Endothelial cell of umbilical vein (primary cell): ENCODE data around the gene CACNA2D3. TPM values are rescaled to one million over a fixed set of nuclear protein-coding genes. Genes with fewer than 3 reads are reported as not detected.

Experiments
- BruUV-seq: library from RNA; stranded (reverse); fragments of 400-500 nt; replicated peaks from 2 replicates; lab custom pipeline; 2021; lab: Mats Ljungman, UMichigan
- CTCF ChIA-PET: fragments of 300-600, 350-600 bp; sonication (Branson Sonifier 250); formaldehyde crosslinking; loops from one replicate; lab custom pipeline; 2021; ENCODE audit warnings: antibody characterized with exemption, inconsistent platforms; lab: Charles Lee
- POLR2A ChIA-PET: fragments of 300-600, 350-600 bp; sonication (Branson Sonifier 250); formaldehyde crosslinking; loops from one replicate; lab custom pipeline; 2021; ENCODE audit warnings: antibody characterized with exemption, inconsistent platforms; lab: Charles Lee
- DNase-seq: peaks from one replicate; pipeline ENCODE4 v3.0.0-alpha.2; 2011; ENCODE audit warnings: low read depth, low spot score
- FAIRE-seq: peaks from 2 replicates; lab custom pipeline; 2011; peaks lifted over from hg19 to GRCh38; lab: Jason Lieb, UNC
- H2AFZ ChIP-seq: 2 replicates; pipeline ENCODE4 v1.6.0; 2012; ENCODE audit warnings: low read depth, low read length, control low read depth, inconsistent platforms
- H3K27ac ChIP-seq: 2 replicates; pipeline ENCODE4 v1.5.1; 2011; ENCODE audit warnings: low read depth, mild to moderate bottlenecking, control low read depth, low read length, moderate library complexity; ENCODE audit not compliant: insufficient read depth
- H3K27me3 ChIP-seq, 2 experiments: 2 replicates each; pipeline versions ENCODE4 v1.6.0 to v1.6.1; 2011; ENCODE audit warnings: low read length in 2 of 2, mixed read lengths in 1 of 2; ENCODE audit not compliant: control insufficient read depth in 2 of 2, insufficient read depth in 2 of 2
- H3K36me3 ChIP-seq, 2 experiments: 2 replicates in 1 of 2; 3 replicates in 1 of 2; pipeline ENCODE4 v1.5.1; 2011; ENCODE audit warnings: low read length in 2 of 2, mild to moderate bottlenecking in 1 of 2, moderate library complexity in 1 of 2; ENCODE audit not compliant: control insufficient read depth in 2 of 2, insufficient read depth in 2 of 2; ENCODE audit errors: extremely low read depth in 1 of 2
- H3K4me1 ChIP-seq: 3 replicates; pipeline ENCODE4 v1.5.1; 2011; ENCODE audit warnings: mild to moderate bottlenecking, low read length; ENCODE audit not compliant: control insufficient read depth, insufficient read depth; ENCODE audit errors: extremely low read depth
- H3K4me2 ChIP-seq: 2 replicates; pipeline ENCODE4 v1.6.1; 2011; ENCODE audit warnings: low read length, control low read depth, mixed read lengths; ENCODE audit not compliant: insufficient read depth
- H3K4me3 ChIP-seq, 3 experiments: fragments of 200-600 bp in 1 of 3; sonication (generic), shearing (Covaris generic) in 1 of 3; replicated peaks in 1 of 3; 2 replicates each; pipeline ENCODE4 v1.5.1; 2011 to 2016; ENCODE audit warnings: control low read depth in 3 of 3, low read length in 3 of 3, mild to moderate bottlenecking in 2 of 3, inconsistent platforms in 1 of 3, low read depth in 1 of 3, moderate library complexity in 1 of 3; ENCODE audit not compliant: insufficient read depth in 1 of 3
- H3K79me2 ChIP-seq: 2 replicates; pipeline ENCODE4 v1.6.0; 2012; ENCODE audit warnings: low read length, inconsistent platforms; ENCODE audit not compliant: control insufficient read depth, insufficient read depth
- H3K9ac ChIP-seq: replicated peaks from 2 replicates; pipeline ENCODE3; 2011; ENCODE audit warnings: low read length, control low read depth; ENCODE audit not compliant: insufficient read depth; ENCODE audit errors: extremely low read depth
- H3K9me1 ChIP-seq: replicated peaks from 3 replicates; pipeline ENCODE4 v1.6.0; 2011; ENCODE audit warnings: mild to moderate bottlenecking, low read length; ENCODE audit not compliant: control insufficient read depth, insufficient read depth; ENCODE audit errors: extremely low read depth
- H3K9me3 ChIP-seq: replicated peaks from 2 replicates; pipeline ENCODE4 v1.5.1; 2012; ENCODE audit warnings: low read length, inconsistent platforms; ENCODE audit not compliant: control insufficient read depth, insufficient read depth
- H4K20me1 ChIP-seq: replicated peaks from 2 replicates; pipeline ENCODE3; 2011; ENCODE audit warnings: mild to moderate bottlenecking, low read length; ENCODE audit not compliant: control insufficient read depth, insufficient read depth; ENCODE audit errors: extremely low read depth
- EZH2 ChIP-seq: IDR thresholded peaks from 2 replicates; pipeline ENCODE4 v1.6.1; 2012; ENCODE audit warnings: borderline replicate concordance, low read depth, mild to moderate bottlenecking, moderate library complexity, low read length, inconsistent platforms; ENCODE audit not compliant: severe bottlenecking
- FOS ChIP-seq: IDR thresholded peaks from 2 replicates; pipeline ENCODE4 v1.6.1; 2011; ENCODE audit warnings: mild to moderate bottlenecking, low read length, moderate library complexity, borderline replicate concordance; ENCODE audit not compliant: insufficient read depth
- GATA2 ChIP-seq: IDR thresholded peaks from 2 replicates; pipeline ENCODE4 v1.7.0; 2011; ENCODE audit warnings: low read depth, mild to moderate bottlenecking, moderate library complexity, mixed read lengths, low read length; ENCODE audit not compliant: insufficient read length, insufficient read depth
- JUN ChIP-seq: IDR thresholded peaks from 2 replicates; pipeline ENCODE4 v1.6.1; 2011; ENCODE audit warnings: borderline replicate concordance, low read depth; ENCODE audit not compliant: insufficient read length, insufficient read depth
- MYC ChIP-seq: IDR thresholded peaks from one replicate; pipeline ENCODE4 v1.6.1; 2011; ENCODE audit warnings: mild to moderate bottlenecking, low read depth, low read length
- POLR2A ChIP-seq: IDR thresholded peaks from 2 replicates; pipeline ENCODE4 v1.6.1; 2012; ENCODE audit warnings: low read depth, mild to moderate bottlenecking, control low read depth, low read length
- POLR2AphosphoS5 ChIP-seq: IDR thresholded peaks from 2 replicates; pipeline ENCODE4 v1.6.1; 2012; ENCODE audit warnings: low read depth, mild to moderate bottlenecking, control low read depth, low read length, moderate library complexity; ENCODE audit not compliant: insufficient read depth
- dilution Hi-C: fragments of 300-500 bp; cut with MboI; formaldehyde crosslinking; loops from one replicate; pipeline ENCODE4 v1.15.0; 2019; ENCODE audit warnings: low sequenced_read_pairs; ENCODE audit not compliant: extremely low pct_ligation_motif_present
- intact Hi-C: fragments of 100-400 bp; cut with micrococcal nuclease; formaldehyde crosslinking; loops from one replicate; pipeline ENCODE4 v1.10.0; 2022
- polyA plus RNA-seq, 4 experiments: library from polyadenylated mRNA; depleted of rRNA in 3 of 4; stranded (reverse) in 3 of 4; unstranded in 1 of 4; fragments of >200 nt; gene quantifications; 2 replicates each; pipeline versions ENCODE4 v1.2.1 to v1.2.3, GENCODE V29; 2011 to 2012; ENCODE audit warnings: missing spikeins in 1 of 4
- total RNA-seq: library from RNA; stranded (reverse); gene quantifications from 2 replicates; pipeline ENCODE4 v1.2.3, GENCODE V29; 2021
- TF ChIP-seq, protein P1 (sequence below), 2 donors: IDR thresholded peaks; 1 replicate in 1 of 2; 2 replicates in 1 of 2; pipeline ENCODE4 v1.5.1; 2011; ENCODE audit warnings: low read length in 2 of 2, mild to moderate bottlenecking in 2 of 2, moderate library complexity in 2 of 2, control low read depth in 1 of 2, inconsistent platforms in 1 of 2, low read depth in 1 of 2; ENCODE audit not compliant: insufficient read depth in 1 of 2; ENCODE audit errors: extremely low read depth in 1 of 2
- TF ChIP-seq, protein P2 (sequence below): IDR thresholded peaks from 2 replicates; pipeline ENCODE4 v1.6.1; 2011; ENCODE audit not compliant: insufficient read depth, insufficient read length

CACNA2D3 gene
- total and polyA plus RNA-seq, 2 donors (not counting 3 experiments of a cell fraction or from before 2014, with no cell fraction given) = not detected

DNA sequence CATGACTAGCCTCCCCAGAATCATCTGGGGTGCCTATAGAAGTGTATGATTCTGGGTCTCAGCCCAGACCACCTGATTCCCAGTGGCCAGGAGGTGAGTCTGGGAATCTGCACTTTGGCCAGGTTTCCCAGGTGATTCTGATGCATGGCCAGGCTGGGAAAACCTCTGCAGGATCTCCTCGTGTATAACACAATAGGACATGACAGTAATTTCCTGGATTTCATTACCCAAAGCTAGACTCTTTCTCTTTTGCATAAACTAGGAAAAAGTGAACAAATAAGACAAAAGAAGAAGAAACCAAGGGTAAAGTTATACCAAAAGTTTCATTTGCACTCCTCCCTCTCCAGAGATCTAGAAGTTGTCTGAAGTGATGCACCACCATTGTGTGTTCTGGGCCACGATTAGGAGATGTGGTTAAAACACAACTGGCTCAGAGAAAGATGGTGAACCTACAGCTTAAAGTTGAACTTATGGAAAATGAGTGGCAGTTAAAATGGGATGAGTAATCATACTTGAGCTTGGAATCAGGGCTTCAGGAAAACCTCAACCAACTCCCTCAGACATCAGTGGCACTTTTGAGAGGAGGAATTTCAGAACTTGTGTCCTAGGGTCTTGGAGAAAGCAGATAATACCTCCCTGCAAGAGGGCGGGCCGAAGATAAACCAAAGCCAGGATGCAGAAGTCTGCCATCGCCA is 914.7 kb downstream of the CACNA2D3 start:
- FAIRE-seq = no peak
- Histone ChIP-seq H3K79me2 (no peaks in the 10 kb centered on the region), H3K27me3 (no peaks in the 10 kb centered on the region), H3K9me1 (no peaks in the 10 kb centered on the region), H4K20me1 (no peaks in the 10 kb centered on the region), H3K27ac (no peak overlapping the region), H3K4me2 (no peak overlapping the region), H3K4me3 (no peak overlapping the region), H3K36me3 (no peaks in the 10 kb centered on the region), H2AFZ (no peak overlapping the region), H3K4me1 (no peaks in the 10 kb centered on the region), H3K9me3 (no peaks in the 10 kb centered on the region), H3K9ac (no peak overlapping the region)
- dilution Hi-C loops = no loop called here
- TF ChIP-seq GATA2 (no peak), FOS (no peak), JUN (no peak), POLR2AphosphoS5 (no peak), POLR2A (no peak), MYC (no peak), EZH2 (no peak)
- TF ChIP-seq, protein P1, sequence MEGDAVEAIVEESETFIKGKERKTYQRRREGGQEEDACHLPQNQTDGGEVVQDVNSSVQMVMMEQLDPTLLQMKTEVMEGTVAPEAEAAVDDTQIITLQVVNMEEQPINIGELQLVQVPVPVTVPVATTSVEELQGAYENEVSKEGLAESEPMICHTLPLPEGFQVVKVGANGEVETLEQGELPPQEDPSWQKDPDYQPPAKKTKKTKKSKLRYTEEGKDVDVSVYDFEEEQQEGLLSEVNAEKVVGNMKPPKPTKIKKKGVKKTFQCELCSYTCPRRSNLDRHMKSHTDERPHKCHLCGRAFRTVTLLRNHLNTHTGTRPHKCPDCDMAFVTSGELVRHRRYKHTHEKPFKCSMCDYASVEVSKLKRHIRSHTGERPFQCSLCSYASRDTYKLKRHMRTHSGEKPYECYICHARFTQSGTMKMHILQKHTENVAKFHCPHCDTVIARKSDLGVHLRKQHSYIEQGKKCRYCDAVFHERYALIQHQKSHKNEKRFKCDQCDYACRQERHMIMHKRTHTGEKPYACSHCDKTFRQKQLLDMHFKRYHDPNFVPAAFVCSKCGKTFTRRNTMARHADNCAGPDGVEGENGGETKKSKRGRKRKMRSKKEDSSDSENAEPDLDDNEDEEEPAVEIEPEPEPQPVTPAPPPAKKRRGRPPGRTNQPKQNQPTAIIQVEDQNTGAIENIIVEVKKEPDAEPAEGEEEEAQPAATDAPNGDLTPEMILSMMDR (IDR thresholded peaks at IDR 0.05; ENCODE audit: extremely low read depth in 1 of 2, insufficient read depth in 1 of 2, low read depth in 1 of 2, low read length in 2 of 2) = no peak
- TF ChIP-seq, protein P2, sequence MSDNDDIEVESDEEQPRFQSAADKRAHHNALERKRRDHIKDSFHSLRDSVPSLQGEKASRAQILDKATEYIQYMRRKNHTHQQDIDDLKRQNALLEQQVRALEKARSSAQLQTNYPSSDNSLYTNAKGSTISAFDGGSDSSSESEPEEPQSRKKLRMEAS = no peak
- intact Hi-C loops = no loop called here
- ChIA-PET CTCF (no interaction called here), POLR2A (no interaction called here)
- no peak for DNase-seq
- BruUV-seq = no TSS peak
